Activated T-helper 2 cell treated with anti-CD3 and anti-CD28 coated beads, Interferon-gamma antibody, Interleukin-2, Interleukin-4, amounts not matched to agents 10 μg/mL and 5 μg/mL and 100 μg/mL, durations not matched to agents 14 hours and 24 hours and 36 hours (primary cell): ENCODE measurements around the gene HOXB3. TPM values are rescaled to one million over a fixed set of nuclear protein-coding genes. Genes with fewer than 3 reads are reported as not detected.

ENCODE experiments used
- DNase-seq: peaks from one replicate; pipeline ENCODE4 v3.0.0; 2021; ENCODE audit warnings: low spot score
- H3K27ac Mint-ChIP-seq: one replicate; pipeline ENCODE4 v1.8.0; 2021; ENCODE audit warnings: mixed read lengths
- H3K27me3 Mint-ChIP-seq: one replicate; pipeline ENCODE4 v1.8.0; 2021; ENCODE audit warnings: low read depth, mixed read lengths
- H3K36me3 Mint-ChIP-seq: one replicate; pipeline ENCODE4 v1.8.0; 2021; ENCODE audit warnings: low read depth, mixed read lengths
- H3K4me1 Mint-ChIP-seq: one replicate; pipeline ENCODE4 v1.8.0; 2021; ENCODE audit warnings: low read depth, mixed read lengths
- H3K4me3 Mint-ChIP-seq: one replicate; pipeline ENCODE4 v1.8.0; 2021; ENCODE audit warnings: low read depth, mild to moderate bottlenecking, moderate library complexity, mixed read lengths
- H3K9me3 Mint-ChIP-seq: one replicate; pipeline ENCODE4 v1.8.0; 2021; ENCODE audit warnings: mixed read lengths
- intact Hi-C: fragments of 100-400 bp; cut with micrococcal nuclease; formaldehyde crosslinking; loops from one replicate; pipeline ENCODE4 v1.15.1; 2023
- total RNA-seq: library from RNA; stranded (reverse); gene quantifications from 2 replicates; pipeline ENCODE4 v1.2.3, GENCODE V29; 2022

Gene HOXB3
- 3.8 and 4.6 TPM in 2 replicates for total RNA-seq

GRCh38 chr17:48589831-48590606 lies at the start of gene HOXB3:
TSS of gene HOXB3 (minus strand) at chr17:48590241. CDS start at chr17:48552474, 37,767 bp downstream.
- no peaks in the 10 kb centered on the region for H3K36me3 Mint-ChIP-seq
- no peak for DNase-seq
- H3K4me1 Mint-ChIP-seq = peaks cover 43% of the 10 kb centered on the region
- H3K27me3 Mint-ChIP-seq = peaks cover 79% of the 10 kb centered on the region
- no peaks in the 10 kb centered on the region for H3K9me3 Mint-ChIP-seq
- intact Hi-C loops = no loop called here
- H3K4me3 Mint-ChIP-seq = no peak within 1 kb of the TSS
- no peak within 1 kb of the TSS for H3K27ac Mint-ChIP-seq

DNA sequence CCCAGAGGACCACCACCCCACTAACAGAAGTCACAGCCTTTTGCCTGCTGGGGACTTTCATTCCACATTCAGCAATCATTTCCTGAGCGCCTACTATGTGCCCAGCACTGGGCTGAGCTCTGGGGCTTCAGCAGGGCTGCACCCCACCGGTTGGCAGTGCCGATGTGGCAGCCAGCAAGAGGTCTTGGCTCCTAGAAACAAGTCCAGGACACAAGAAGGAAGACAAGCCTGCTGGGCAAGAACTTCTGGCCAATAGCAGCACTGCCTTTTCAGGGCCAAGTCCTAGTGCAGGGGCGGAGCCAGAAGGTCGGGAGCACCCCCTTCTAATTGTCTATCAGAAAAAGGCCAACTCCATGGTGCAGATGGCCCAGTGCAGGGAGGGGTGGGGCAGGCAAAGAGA lies 49.1 kb upstream of the HOXB3 start:
- H3K9me3 Mint-ChIP-seq = no peaks in the 10 kb centered on the region
- no peak overlapping the region for H3K4me3 Mint-ChIP-seq
- H3K27me3 Mint-ChIP-seq = peaks cover 96% of the 10 kb centered on the region
- H3K27ac Mint-ChIP-seq = no peak overlapping the region
- intact Hi-C loops = no loop called here
- H3K4me1 Mint-ChIP-seq = peaks cover 2% of the 10 kb centered on the region
- no peaks in the 10 kb centered on the region for H3K36me3 Mint-ChIP-seq
- DNase-seq = no peak

GRCh38 chr17:48637323-48638260 lies 47.6 kb upstream of the HOXB3 start:
- Mint-ChIP-seq H3K4me1 (peaks cover 4% of the 10 kb centered on the region), H3K27me3 (peaks cover 91% of the 10 kb centered on the region), H3K9me3 (no peaks in the 10 kb centered on the region), H3K36me3 (no peaks in the 10 kb centered on the region), H3K4me3 (no peak overlapping the region), H3K27ac (no peak overlapping the region)
- intact Hi-C loops = no loop called here
- DNase-seq = no peak

DNA sequence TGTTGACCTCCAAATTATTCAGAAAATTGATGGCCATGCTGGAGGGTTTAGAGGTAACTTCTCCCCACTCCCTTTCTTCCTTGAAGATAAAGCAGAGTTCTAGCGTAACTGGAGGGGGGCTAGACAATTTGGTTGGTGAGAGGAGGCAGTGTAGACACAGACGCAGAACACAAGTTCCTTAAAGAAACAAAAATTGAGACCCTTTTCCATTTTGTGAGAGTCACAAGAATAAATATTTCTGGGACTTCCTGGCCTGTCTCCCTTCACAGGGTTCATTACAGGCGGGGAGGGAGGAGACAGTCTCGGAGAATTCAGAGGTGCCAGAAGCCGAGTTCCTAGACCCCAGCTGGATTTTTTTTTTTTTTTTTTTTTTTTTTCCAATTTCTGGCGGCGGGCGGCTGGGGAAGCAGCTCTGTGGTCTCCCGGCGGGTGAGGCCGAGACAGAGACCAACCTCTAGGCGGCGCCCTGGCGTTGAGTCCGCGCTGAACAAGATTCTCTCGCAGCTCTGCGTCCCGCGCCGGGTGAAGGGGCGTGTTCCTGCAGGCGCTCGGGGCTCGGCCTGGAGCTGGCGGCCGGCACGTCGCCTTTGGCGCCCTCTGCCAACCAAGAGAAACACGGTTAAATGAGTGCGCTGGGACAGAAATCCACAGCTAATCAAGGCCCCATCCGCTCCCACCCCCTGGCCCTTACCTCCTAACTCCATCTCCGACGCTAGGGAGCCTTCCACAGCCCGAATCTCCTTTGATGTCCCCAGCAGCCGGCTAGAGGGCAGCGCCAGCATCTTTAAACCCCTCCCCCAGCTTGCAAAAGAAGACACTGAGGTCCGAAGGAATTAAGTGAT lies 46.4 kb upstream of the HOXB3 start:
- Mint-ChIP-seq H3K27ac (no peak overlapping the region), H3K4me1 (peaks cover 8% of the 10 kb centered on the region), H3K36me3 (no peaks in the 10 kb centered on the region), H3K27me3 (peaks cover 91% of the 10 kb centered on the region), H3K4me3 (no peak overlapping the region), H3K9me3 (no peaks in the 10 kb centered on the region)
- DNase-seq = peak; percentile 63
- intact Hi-C loops = no loop called here

- peak overlapping the region; percentile 26 for H3K4me3 Mint-ChIP-seq
Measured at GRCh38 chr17:48634493-48635208, 44.6 kb upstream of the HOXB3 start.

DNA sequence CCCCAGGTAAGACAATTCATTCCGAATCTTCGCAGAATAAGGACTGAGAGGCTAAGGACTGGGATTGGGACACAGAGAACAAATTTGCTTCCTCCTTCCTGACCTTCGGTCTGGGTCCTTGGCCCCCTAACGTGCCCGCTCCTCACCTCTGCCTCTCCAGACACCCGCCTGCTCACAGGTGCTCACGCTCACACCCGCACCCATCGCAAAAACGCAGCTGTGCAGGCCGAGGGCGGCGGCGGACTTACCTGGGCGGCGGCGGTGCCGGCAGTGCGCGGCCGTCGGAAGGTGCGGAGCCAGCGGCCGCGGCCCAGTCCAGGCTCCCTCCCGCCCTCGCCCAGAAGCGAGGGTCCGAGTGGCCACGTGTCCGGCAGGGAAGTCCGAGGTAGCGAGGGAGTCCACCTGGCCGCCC lies 43.2 kb upstream of the HOXB3 start:
- DNase-seq = no peak
- Mint-ChIP-seq H3K27ac (no peak overlapping the region), H3K9me3 (no peaks in the 10 kb centered on the region), H3K36me3 (no peaks in the 10 kb centered on the region), H3K4me1 (peaks cover 6% of the 10 kb centered on the region), H3K27me3 (peaks cover 91% of the 10 kb centered on the region), H3K4me3 (no peak overlapping the region)
- intact Hi-C loops = no loop called here

More at GRCh38 chr17:48634493-48635208, 44.6 kb upstream of the HOXB3 start:
- DNase-seq = no peak
- Mint-ChIP-seq H3K9me3 (no peaks in the 10 kb centered on the region), H3K4me1 (peaks cover 6% of the 10 kb centered on the region), H3K36me3 (no peaks in the 10 kb centered on the region), H3K27me3 (peaks cover 90% of the 10 kb centered on the region), H3K27ac (no peak overlapping the region)
- intact Hi-C loops = no loop called here

DNA sequence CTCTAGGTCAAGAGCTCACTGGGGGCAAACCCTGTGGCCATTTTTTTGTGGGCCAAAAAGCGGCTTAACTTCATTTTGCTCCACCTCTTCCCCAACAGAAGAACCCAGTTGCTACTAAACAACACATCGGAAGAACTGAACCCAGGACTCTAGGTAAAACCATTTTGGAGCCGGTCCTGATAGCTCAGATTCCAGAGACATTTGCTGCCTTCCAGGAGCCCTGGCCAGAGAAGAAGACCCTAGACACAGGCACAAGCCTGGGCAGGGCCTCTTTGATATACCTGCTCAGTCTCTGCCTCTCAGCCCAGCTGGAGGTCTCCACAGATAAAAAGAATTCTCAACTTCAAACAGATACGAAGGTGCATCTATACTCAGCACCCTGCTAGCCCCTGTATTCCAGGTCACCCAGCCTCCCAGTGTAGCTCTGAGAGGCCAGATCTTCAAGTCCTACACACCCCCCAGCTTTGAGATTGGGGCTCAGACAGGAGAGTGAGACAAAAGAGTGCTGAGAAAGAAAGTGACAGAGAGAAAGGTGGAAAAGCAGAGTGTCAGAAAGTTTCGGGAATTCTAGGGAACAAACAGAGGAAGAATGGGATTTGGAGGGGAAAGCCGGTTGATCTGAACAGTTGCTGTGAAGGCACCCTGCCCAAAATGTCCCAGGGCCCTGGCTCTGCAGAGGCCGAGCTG lies 42.7 kb upstream of the HOXB3 start:
- H3K9me3 Mint-ChIP-seq = no peaks in the 10 kb centered on the region
- intact Hi-C loops = no loop called here
- no peak for DNase-seq
- H3K27ac Mint-ChIP-seq = no peak overlapping the region
- H3K36me3 Mint-ChIP-seq = no peaks in the 10 kb centered on the region
- peak overlapping the region; percentile 6 for H3K4me3 Mint-ChIP-seq
- H3K27me3 Mint-ChIP-seq = peaks cover 91% of the 10 kb centered on the region
- peaks cover 6% of the 10 kb centered on the region for H3K4me1 Mint-ChIP-seq

- Mint-ChIP-seq H3K4me3 (no peak overlapping the region), H3K4me1 (peaks cover 8% of the 10 kb centered on the region), H3K36me3 (no peaks in the 10 kb centered on the region), H3K27me3 (peaks cover 89% of the 10 kb centered on the region), H3K27ac (no peak overlapping the region), H3K9me3 (no peaks in the 10 kb centered on the region)
- intact Hi-C loops = no loop called here
- DNase-seq = no peak
Measured at GRCh38 chr17:48631693-48632578, 41.9 kb upstream of the HOXB3 start.

- Mint-ChIP-seq H3K27ac (no peak overlapping the region), H3K4me3 (no peak overlapping the region), H3K27me3 (peaks cover 86% of the 10 kb centered on the region), H3K36me3 (no peaks in the 10 kb centered on the region), H3K9me3 (no peaks in the 10 kb centered on the region), H3K4me1 (peaks cover 13% of the 10 kb centered on the region)
- no peak for DNase-seq
- intact Hi-C loops = no loop called here
Measured at GRCh38 chr17:48630925-48631692, 41.1 kb upstream of the HOXB3 start.

DNA sequence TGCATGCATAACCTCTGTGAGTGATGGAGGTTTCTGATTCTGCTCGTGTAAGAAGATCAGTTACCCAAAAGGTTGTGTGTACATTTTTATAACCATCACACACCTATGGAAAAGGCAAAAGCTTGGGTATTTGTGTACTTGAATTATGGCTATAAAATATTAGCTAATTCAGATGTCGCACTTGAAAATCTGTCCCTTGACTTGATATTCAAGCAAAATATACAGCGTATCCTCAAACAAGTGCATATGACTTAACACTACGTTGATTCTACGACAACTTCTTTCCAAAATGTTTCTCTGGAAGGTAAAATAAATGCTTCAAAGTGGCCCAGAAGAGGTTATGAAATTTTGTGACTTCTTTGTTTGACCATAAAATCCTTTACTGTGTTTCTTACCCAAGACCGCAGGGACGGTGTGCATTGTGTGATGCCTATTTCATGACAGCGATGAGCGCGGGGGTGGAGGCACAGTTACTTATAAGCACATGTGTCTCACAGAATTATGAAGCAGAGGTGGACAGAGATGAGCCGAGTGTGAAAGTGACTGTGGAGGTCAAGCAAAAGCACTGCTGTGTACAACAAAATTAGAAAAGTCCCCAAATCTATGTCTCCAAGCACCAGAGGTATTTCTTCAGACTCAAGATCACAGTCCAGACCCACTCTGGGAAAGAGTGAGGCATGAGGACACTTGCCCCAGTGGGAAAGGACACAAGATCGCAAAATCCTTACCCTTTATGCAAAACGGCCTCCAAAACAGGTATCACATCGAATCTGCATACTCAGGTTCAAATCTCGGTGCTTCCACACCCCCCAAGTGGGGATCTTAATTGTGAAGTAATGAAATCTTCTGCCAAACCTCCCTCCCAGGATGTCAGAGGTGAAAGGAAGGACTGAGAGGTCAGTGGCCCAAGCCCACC lies 40.2 kb upstream of the HOXB3 start:
- H3K4me3 Mint-ChIP-seq = no peak overlapping the region
- no peak overlapping the region for H3K27ac Mint-ChIP-seq
- peaks cover 15% of the 10 kb centered on the region for H3K4me1 Mint-ChIP-seq
- no peak for DNase-seq
- no peaks in the 10 kb centered on the region for H3K36me3 Mint-ChIP-seq
- H3K27me3 Mint-ChIP-seq = peaks cover 82% of the 10 kb centered on the region
- intact Hi-C loops = no loop called here
- H3K9me3 Mint-ChIP-seq = no peaks in the 10 kb centered on the region
